ENCODE data around the gene CSRP2.

DNA sequence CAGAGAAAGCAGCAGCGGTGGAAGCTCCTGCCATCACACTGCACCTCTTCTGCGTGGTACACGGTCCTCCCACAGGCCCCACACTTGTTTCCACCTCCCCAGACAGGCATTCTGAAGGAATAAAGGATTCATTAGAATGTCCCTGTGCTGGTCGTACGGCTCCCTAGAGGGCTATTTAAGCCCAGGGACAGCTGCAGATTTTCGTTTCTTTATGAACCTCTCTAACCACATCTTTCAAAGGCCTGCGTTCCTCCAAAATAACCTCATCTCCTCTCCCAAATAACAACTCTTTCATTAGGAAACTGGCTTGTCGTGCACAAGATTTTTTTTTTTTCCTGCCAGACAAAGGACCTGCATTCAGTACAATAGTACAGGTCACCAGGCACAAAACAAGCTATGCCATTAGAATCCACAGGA, 12.7 kb downstream of the CSRP2 start:
- TF ChIP-seq EP300 (IDR thresholded peaks at IDR 0.05) (no peak), POLR2A (IDR thresholded peaks at IDR 0.05) (no peak)

Measured in suprapubic skin (tissue), 2 donors.